ENCODE measurements around the gene KIAA0232.

KIAA0232 gene

DNA sequence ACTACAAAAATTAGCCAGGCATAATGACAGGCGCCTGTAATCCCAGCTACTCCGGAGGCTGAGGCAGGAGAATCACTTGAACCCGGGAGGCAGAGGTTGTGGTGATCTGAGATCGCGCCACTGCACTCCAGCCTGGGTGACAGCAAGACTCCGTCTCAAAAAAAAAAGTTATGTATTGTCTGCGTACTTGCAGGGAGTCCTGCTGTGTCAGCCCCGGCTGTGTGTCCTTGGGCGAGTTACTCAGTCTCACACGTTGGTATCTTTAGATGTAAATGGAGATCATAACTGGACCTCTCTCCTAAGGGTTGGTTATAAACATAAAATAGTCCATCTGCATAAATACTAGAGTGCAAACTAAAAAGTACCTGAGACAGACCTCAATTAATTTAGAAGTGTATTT, 104.4 kb downstream of the KIAA0232 start:
- no peaks in the 10 kb centered on the region for H3K79me2 ChIP-seq (ENCODE audit: low read length)
- no peak overlapping the region for H2AFZ ChIP-seq (ENCODE audit: low read depth, low read length)
- H3K4me3 ChIP-seq (ENCODE audit: low read length), result no peak overlapping the region
- peaks cover 10% of the 10 kb centered on the region for H3K36me3 ChIP-seq (replicated peaks; ENCODE audit: low read depth, low read length)
- no peak overlapping the region for H3K27ac ChIP-seq (ENCODE audit: low read length)
- H3K27me3 ChIP-seq (ENCODE audit: low read depth, low read length), result no peaks in the 10 kb centered on the region
- TF ChIP-seq, protein P1, sequence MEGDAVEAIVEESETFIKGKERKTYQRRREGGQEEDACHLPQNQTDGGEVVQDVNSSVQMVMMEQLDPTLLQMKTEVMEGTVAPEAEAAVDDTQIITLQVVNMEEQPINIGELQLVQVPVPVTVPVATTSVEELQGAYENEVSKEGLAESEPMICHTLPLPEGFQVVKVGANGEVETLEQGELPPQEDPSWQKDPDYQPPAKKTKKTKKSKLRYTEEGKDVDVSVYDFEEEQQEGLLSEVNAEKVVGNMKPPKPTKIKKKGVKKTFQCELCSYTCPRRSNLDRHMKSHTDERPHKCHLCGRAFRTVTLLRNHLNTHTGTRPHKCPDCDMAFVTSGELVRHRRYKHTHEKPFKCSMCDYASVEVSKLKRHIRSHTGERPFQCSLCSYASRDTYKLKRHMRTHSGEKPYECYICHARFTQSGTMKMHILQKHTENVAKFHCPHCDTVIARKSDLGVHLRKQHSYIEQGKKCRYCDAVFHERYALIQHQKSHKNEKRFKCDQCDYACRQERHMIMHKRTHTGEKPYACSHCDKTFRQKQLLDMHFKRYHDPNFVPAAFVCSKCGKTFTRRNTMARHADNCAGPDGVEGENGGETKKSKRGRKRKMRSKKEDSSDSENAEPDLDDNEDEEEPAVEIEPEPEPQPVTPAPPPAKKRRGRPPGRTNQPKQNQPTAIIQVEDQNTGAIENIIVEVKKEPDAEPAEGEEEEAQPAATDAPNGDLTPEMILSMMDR (IDR thresholded peaks at IDR 0.05; ENCODE audit: low read depth, low read length), result no peak
- no peak for TF ChIP-seq EZH2phosphoT487 (IDR thresholded peaks at IDR 0.05; ENCODE audit: low read depth)
- H3K9me3 ChIP-seq (ENCODE audit: insufficient read depth, low read length), result 0 out of 2 replicates have a peak, but pooled peaks cover 8% of the 10 kb centered on the region
- no peak overlapping the region for H3K4me2 ChIP-seq (ENCODE audit: low read length)
- no peak overlapping the region for H3K9ac ChIP-seq (ENCODE audit: low read length)
- H3K4me1 ChIP-seq (ENCODE audit: low read length), result 0 out of 2 replicates have a peak, but pooled peaks cover 3% of the 10 kb centered on the region
- no peaks in the 10 kb centered on the region for H4K20me1 ChIP-seq (ENCODE audit: insufficient read depth, low read length)

DNA sequence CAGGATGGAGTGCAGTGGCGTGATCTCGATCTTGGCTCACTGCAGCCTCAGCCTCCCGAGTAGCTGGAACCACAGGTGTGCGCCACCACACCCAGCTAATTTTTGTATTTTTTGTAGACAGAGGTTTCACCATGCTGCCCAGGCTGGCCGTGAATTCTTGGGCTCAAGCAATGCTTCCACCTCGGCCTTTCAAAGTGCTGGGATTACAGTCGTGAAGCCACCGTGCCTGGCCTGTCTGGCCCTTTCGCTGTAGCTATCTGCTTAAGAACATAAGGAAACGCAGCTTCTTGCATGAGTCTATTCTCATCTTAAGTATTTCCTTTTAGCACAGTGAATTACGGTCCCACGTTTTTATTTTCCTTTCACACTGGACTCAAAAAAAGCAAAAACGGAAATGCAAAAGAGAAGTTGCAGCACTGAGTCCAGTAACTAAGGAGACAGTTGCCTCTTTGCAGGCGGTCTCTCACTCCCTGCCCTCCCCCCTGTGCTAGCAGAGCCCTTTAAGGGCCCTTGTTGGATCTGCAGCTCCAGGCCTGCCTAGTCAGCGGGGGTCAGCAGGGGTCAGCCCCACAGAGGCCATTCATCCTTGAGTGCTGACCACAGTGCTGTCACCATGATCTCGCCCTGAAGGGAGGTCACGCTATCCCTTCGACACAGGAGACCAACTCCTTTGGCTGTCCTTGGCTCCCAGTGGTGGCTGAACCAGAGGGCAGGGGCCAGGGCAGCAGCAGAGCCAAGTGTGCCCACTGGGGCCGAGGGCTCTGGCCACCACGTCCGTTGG, 105.3 kb downstream of the KIAA0232 start:
- no peak overlapping the region for H3K4me2 ChIP-seq (ENCODE audit: low read length)
- no peak overlapping the region for H3K9ac ChIP-seq (ENCODE audit: low read length)
- no peaks in the 10 kb centered on the region for H4K20me1 ChIP-seq (ENCODE audit: insufficient read depth, low read length)
- H3K36me3 ChIP-seq (replicated peaks; ENCODE audit: low read depth, low read length), result peaks cover 8% of the 10 kb centered on the region
- H3K4me1 ChIP-seq (ENCODE audit: low read length), result 0 out of 2 replicates have a peak, but pooled peaks cover 3% of the 10 kb centered on the region
- no peaks in the 10 kb centered on the region for H3K79me2 ChIP-seq (ENCODE audit: low read length)
- H2AFZ ChIP-seq (ENCODE audit: low read depth, low read length), result no peak overlapping the region
- H3K4me3 ChIP-seq (ENCODE audit: low read length), result no peak overlapping the region
- no peak overlapping the region for H3K27ac ChIP-seq (ENCODE audit: low read length)
- 0 out of 2 replicates have a peak, but pooled peaks cover 8% of the 10 kb centered on the region for H3K9me3 ChIP-seq (ENCODE audit: insufficient read depth, low read length)
- H3K27me3 ChIP-seq (ENCODE audit: low read depth, low read length), result no peaks in the 10 kb centered on the region
- TF ChIP-seq EZH2phosphoT487 (IDR thresholded peaks at IDR 0.05; ENCODE audit: low read depth), result no peak
- TF ChIP-seq, protein P1 (IDR thresholded peaks at IDR 0.05; ENCODE audit: low read depth, low read length), result no peak

DNA sequence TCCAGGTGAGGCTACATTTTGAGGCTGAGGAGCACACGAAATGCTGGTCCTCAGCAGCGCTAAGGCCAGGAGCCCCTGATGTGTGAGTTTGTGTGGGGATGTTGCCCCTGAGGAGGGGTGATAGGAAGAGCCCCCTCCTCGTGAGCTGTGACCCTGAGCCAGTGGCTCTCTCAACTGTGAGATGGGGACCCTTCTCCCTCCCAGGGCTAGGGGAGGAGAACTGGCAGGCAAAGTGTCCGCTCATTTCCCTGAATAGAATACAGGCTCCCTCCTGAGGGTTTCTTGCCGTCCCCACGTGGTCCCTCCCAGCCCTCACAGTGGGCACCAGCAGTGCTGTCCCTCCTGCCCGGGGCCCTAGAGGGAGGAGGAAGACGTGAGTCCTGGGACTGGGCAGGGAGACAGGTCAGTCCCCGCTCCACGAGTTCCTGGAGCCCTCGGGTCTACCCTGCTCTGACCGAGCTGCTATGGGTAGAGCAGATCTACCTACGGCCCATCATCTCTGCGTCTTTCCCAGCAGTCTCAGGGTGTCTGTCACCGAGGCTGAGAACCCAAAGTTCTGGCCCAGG, 106.1 kb downstream of the KIAA0232 start:
- Histone ChIP-seq H3K36me3 (replicated peaks; ENCODE audit: low read depth, low read length) (peaks cover 3% of the 10 kb centered on the region), H4K20me1 (ENCODE audit: insufficient read depth, low read length) (no peaks in the 10 kb centered on the region), H2AFZ (ENCODE audit: low read depth, low read length) (no peak overlapping the region), H3K4me1 (ENCODE audit: low read length) (0 out of 2 replicates have a peak, but pooled peaks cover 3% of the 10 kb centered on the region), H3K9me3 (ENCODE audit: insufficient read depth, low read length) (0 out of 2 replicates have a peak, but pooled peaks cover 8% of the 10 kb centered on the region), H3K27me3 (ENCODE audit: low read depth, low read length) (no peaks in the 10 kb centered on the region), H3K27ac (ENCODE audit: low read length) (no peak overlapping the region), H3K79me2 (ENCODE audit: low read length) (no peaks in the 10 kb centered on the region), H3K4me3 (ENCODE audit: low read length) (no peak overlapping the region), H3K9ac (ENCODE audit: low read length) (no peak overlapping the region), H3K4me2 (ENCODE audit: low read length) (no peak overlapping the region)
- TF ChIP-seq EZH2phosphoT487 (IDR thresholded peaks at IDR 0.05; ENCODE audit: low read depth), result no peak
- TF ChIP-seq, protein P1 (IDR thresholded peaks at IDR 0.05; ENCODE audit: low read depth, low read length), result no peak

DNA sequence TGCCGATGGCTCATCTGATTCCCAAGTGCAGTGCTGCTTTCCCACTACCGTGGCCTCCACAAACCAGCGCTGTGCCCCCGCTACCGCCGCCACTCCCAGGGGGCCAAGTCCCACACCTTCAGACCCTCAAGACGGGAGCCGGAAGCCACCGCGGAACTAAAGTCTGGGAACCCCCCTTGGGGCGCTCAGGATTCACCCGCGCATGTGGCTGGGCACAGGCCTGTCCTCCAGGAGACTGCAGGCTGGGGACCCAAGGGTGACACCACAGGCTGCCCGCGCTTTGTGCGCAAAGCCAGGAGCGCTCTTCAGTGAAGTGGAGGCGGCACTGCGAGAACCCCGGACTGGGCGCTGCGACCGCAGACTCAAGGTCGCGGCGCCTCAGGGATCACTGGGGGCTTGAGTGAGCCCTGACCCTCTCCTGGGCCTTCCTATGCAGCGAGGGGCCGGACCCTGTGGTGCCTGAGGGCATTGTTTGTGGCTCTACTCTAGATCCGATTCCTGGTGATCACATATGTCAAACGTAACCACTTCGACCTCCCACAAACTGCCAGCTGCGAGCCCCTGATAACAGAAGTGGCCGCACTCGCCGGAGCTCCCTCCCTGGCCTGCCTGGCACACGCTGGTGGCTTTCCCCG, 106.7 kb downstream of the KIAA0232 start:
- H4K20me1 ChIP-seq (ENCODE audit: insufficient read depth, low read length), result no peaks in the 10 kb centered on the region
- H3K79me2 ChIP-seq (ENCODE audit: low read length), result no peaks in the 10 kb centered on the region
- peaks cover 3% of the 10 kb centered on the region for H3K36me3 ChIP-seq (replicated peaks; ENCODE audit: low read depth, low read length)
- H3K9me3 ChIP-seq (ENCODE audit: insufficient read depth, low read length), result 0 out of 2 replicates have a peak, but pooled peaks cover 8% of the 10 kb centered on the region
- no peak overlapping the region for H2AFZ ChIP-seq (ENCODE audit: low read depth, low read length)
- H3K4me2 ChIP-seq (ENCODE audit: low read length), result no peak overlapping the region
- no peak for TF ChIP-seq EZH2phosphoT487 (IDR thresholded peaks at IDR 0.05; ENCODE audit: low read depth)
- TF ChIP-seq, protein P1 (IDR thresholded peaks at IDR 0.05; ENCODE audit: low read depth, low read length), result no peak
- H3K4me1 ChIP-seq (ENCODE audit: low read length), result 0 out of 2 replicates have a peak, but pooled peaks cover 3% of the 10 kb centered on the region
- no peak overlapping the region for H3K4me3 ChIP-seq (ENCODE audit: low read length)
- H3K27ac ChIP-seq (ENCODE audit: low read length), result no peak overlapping the region
- no peaks in the 10 kb centered on the region for H3K27me3 ChIP-seq (ENCODE audit: low read depth, low read length)
- no peak overlapping the region for H3K9ac ChIP-seq (ENCODE audit: low read length)

All from OCI-LY3 (cell line).